ENCODE measurements around the gene SUMF1.

Gene SUMF1

DNA sequence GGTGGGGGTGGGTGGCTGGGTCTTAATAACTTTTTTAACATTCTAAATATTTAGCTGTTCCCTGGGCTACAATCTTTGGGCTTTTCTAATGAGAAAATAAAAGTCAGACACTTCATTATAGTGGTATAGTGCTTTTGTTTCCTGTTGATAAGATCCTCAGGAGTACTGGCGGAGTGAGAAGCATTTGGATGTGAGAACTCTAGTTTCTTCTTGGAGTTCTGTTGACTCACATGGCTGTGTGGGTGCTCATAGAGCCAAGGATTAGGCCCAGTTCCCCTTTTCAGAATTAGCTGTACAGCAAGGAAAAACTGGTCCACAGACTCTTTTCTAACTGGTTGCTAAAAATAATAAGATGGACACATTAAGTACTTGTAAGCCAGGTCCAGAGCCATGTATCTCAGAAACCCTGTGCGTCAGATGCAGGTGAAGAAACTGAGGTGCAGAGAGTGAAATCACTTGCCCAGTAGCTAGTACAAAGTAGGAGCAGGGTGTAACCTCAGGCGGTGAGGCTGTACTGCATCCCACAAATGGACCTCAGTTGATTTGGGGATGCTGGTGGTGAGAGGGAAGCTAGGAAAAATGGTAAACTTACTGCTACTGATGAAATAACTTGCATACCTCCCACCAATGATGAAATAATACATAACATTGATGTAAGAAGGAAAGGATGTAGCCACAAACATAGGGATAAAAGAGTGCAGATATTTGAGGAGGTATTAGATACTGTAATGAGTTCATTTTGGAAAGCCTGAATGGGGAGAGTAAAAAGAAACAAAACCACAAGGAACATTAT lies 28.4 kb upstream of the SUMF1 start:
- TF ChIP-seq FOXM1 (IDR thresholded peaks at IDR 0.05; ENCODE audit: borderline replicate concordance, low read depth) (no peak), YY1 (IDR thresholded peaks at IDR 0.05; ENCODE audit: low read depth) (no peak), EGR1 (IDR thresholded peaks at IDR 0.05) (no peak), CEBPB (IDR thresholded peaks at IDR 0.05) (no peak), TEAD4 (IDR thresholded peaks at IDR 0.05) (no peak), TAF1 (IDR thresholded peaks at IDR 0.05; ENCODE audit: low read depth) (no peak), CREB1 (IDR thresholded peaks at IDR 0.05; ENCODE audit: low read depth) (no peak), NFIC (IDR thresholded peaks at IDR 0.05) (no peak), EP300 (IDR thresholded peaks at IDR 0.05; ENCODE audit: borderline replicate concordance) (no peak), ZBTB7A (IDR thresholded peaks at IDR 0.05; ENCODE audit: low read depth) (no peak), TCF12 (IDR thresholded peaks at IDR 0.05; ENCODE audit: low read depth) (no peak), RAD21 (IDR thresholded peaks at IDR 0.05; ENCODE audit: low read depth) (no peak)
- TF ChIP-seq, protein P1, sequence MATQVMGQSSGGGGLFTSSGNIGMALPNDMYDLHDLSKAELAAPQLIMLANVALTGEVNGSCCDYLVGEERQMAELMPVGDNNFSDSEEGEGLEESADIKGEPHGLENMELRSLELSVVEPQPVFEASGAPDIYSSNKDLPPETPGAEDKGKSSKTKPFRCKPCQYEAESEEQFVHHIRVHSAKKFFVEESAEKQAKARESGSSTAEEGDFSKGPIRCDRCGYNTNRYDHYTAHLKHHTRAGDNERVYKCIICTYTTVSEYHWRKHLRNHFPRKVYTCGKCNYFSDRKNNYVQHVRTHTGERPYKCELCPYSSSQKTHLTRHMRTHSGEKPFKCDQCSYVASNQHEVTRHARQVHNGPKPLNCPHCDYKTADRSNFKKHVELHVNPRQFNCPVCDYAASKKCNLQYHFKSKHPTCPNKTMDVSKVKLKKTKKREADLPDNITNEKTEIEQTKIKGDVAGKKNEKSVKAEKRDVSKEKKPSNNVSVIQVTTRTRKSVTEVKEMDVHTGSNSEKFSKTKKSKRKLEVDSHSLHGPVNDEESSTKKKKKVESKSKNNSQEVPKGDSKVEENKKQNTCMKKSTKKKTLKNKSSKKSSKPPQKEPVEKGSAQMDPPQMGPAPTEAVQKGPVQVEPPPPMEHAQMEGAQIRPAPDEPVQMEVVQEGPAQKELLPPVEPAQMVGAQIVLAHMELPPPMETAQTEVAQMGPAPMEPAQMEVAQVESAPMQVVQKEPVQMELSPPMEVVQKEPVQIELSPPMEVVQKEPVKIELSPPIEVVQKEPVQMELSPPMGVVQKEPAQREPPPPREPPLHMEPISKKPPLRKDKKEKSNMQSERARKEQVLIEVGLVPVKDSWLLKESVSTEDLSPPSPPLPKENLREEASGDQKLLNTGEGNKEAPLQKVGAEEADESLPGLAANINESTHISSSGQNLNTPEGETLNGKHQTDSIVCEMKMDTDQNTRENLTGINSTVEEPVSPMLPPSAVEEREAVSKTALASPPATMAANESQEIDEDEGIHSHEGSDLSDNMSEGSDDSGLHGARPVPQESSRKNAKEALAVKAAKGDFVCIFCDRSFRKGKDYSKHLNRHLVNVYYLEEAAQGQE (IDR thresholded peaks at IDR 0.05; ENCODE audit: low read depth) = no peak
- TF ChIP-seq, protein P2, sequence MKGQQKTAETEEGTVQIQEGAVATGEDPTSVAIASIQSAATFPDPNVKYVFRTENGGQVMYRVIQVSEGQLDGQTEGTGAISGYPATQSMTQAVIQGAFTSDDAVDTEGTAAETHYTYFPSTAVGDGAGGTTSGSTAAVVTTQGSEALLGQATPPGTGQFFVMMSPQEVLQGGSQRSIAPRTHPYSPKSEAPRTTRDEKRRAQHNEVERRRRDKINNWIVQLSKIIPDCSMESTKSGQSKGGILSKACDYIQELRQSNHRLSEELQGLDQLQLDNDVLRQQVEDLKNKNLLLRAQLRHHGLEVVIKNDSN (IDR thresholded peaks at IDR 0.05) = no peak
- TF ChIP-seq, protein P3, sequence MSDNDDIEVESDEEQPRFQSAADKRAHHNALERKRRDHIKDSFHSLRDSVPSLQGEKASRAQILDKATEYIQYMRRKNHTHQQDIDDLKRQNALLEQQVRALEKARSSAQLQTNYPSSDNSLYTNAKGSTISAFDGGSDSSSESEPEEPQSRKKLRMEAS (IDR thresholded peaks at IDR 0.05) = no peak

DNA sequence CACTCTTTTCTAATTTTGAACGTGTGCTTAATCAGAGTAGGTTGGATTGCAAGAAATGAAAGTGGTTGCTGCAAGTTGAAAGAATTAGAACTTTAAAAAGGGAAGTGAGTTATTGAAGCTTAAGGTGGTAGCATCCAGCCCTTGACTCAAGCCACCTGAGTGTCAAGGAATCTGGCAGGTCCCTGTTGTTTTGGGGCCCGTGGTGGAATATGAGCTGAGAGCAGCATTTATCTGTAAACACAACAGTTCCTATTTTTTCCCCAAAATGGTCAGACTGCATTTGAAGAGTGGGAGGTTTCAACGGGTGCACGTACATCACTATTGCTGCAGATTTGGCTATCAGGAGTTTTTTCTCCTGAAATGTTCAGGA lies 27.8 kb upstream of the SUMF1 start:
- no peak for TF ChIP-seq EGR1 (IDR thresholded peaks at IDR 0.05)
- TF ChIP-seq EP300 (IDR thresholded peaks at IDR 0.05; ENCODE audit: borderline replicate concordance) = no peak
- TF ChIP-seq, protein P3 (IDR thresholded peaks at IDR 0.05) = no peak
- TF ChIP-seq NFIC (IDR thresholded peaks at IDR 0.05) = no peak
- TF ChIP-seq CREB1 (IDR thresholded peaks at IDR 0.05; ENCODE audit: low read depth) = no peak
- no peak for TF ChIP-seq YY1 (IDR thresholded peaks at IDR 0.05; ENCODE audit: low read depth)
- TF ChIP-seq FOXM1 (IDR thresholded peaks at IDR 0.05; ENCODE audit: borderline replicate concordance, low read depth) = no peak
- TF ChIP-seq, protein P2 (IDR thresholded peaks at IDR 0.05) = no peak
- no peak for TF ChIP-seq RAD21 (IDR thresholded peaks at IDR 0.05; ENCODE audit: low read depth)

DNA sequence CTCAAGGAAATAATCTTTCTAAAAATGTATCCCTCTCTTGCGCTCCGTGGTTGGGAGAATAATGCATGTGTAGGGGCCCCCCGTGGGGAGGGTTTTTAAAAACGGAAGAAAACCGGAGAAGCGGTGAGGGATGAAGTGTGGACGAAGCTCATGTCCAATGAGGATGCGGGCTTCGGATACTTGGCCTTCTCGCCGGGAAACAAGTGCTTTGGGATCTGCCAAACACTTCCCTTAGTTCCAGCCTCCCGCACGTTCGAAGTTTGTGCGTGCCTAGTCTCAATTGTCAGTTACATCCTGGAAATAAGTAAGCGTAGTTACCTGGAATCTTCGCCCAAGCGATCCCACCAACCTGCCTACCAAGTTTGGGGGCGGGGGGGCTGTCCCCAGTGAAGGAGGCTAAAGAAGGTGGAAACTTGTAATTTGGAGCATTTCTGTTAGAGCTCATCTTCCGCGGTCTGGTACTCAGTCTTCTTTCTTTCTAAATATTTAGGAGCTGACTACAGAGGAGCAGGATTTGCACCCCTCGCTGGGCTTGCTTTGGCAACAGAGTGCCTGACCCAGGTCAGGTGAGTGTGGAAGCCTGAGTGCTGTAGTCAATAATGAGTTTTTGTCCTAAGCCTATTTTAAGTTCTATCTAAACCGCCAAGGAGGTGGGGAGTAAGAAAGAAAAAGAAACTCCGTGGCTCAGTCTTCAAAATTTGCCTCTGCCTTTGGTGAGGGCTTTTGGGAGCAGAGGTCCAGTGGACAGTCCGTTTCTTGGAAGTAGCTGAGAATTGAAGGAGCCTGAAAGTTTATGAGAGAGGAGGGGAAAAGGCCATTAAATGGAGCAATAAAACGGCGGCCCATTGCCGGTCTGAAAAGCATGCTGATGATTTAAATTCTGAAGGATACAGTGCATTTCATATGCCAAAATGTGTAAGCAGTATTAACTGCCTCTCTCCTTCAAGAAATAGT lies 27.1 kb upstream of the SUMF1 start:
- TF ChIP-seq EGR1 (IDR thresholded peaks at IDR 0.05) (no peak), NFIC (IDR thresholded peaks at IDR 0.05) (no peak), TEAD4 (IDR thresholded peaks at IDR 0.05) (no peak), TCF12 (IDR thresholded peaks at IDR 0.05; ENCODE audit: low read depth) (no peak), EP300 (IDR thresholded peaks at IDR 0.05; ENCODE audit: borderline replicate concordance) (no peak), CREB1 (IDR thresholded peaks at IDR 0.05; ENCODE audit: low read depth) (no peak)
- TF ChIP-seq, protein P1 (IDR thresholded peaks at IDR 0.05; ENCODE audit: low read depth) = no peak

DNA sequence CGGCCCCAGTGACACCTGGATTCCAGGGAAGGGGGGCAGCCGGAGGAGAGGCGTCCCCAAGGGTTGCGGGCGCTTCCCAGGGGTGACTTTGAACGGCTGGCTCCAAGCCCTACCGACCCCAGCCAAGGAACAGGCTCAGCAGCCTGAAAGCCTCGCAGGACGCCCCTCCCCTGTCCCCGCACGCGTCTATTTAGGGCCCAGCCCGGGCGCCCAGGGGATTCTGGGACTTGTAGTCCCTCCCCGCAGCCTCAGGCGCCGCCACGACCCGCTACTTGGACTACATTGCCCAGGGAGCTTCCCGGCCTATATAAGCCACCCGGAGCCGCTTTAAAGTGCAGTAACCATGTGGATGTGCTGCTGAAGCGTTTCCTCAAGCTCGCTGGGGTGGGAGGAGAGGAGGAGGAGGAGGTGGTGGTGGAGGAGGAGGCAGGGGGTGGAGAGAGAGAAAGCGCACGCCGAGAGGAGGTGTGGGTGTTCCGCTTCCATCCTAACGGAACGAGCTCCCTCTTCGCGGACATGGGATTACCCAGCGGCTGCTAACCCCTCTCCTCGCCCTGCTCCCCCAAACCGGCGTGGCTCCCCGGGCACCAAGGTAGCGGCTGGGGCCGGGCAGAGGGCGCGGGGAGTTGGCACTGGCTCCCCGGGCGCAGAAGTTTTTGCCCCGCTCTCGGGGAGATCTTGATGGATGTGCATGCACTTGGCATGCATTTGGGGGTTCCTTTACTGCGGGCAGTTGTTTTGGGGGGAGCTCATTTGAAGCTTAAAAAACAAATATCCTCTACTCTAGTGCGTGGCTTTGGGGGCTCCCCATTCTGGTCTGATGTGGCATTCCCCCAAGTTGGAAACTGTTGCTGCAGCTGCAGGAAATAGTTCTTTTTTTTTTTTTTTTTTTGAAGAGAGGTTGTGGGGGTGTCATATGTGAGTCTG lies 26.2 kb upstream of the SUMF1 start, which contains the start of gene ITPR1:
Gene ITPR1, plus strand, starts transcription at position 335 of the 927 bp plus-strand sequence. CDS start 23,144 bp downstream, outside the sequence.
- no peak for TF ChIP-seq YY1 (IDR thresholded peaks at IDR 0.05; ENCODE audit: low read depth)
- TF ChIP-seq TAF1 (IDR thresholded peaks at IDR 0.05; ENCODE audit: low read depth) = peak; percentile 81
- TF ChIP-seq, protein P3 (IDR thresholded peaks at IDR 0.05) = peak; percentile 39
- TF ChIP-seq TCF12 (IDR thresholded peaks at IDR 0.05; ENCODE audit: low read depth) = 0 out of 2 replicates have a peak, but pooled peaks have one; percentile 24

Measured in Ishikawa (cell line).